Measurements from ENCODE around the gene PLA2G5.
"Not testable (repeated sequence)": the region's sequence is repeated elsewhere in the genome, so short reads cannot be mapped to it uniquely, and the experiment has no call there.

Gene PLA2G5

DNA sequence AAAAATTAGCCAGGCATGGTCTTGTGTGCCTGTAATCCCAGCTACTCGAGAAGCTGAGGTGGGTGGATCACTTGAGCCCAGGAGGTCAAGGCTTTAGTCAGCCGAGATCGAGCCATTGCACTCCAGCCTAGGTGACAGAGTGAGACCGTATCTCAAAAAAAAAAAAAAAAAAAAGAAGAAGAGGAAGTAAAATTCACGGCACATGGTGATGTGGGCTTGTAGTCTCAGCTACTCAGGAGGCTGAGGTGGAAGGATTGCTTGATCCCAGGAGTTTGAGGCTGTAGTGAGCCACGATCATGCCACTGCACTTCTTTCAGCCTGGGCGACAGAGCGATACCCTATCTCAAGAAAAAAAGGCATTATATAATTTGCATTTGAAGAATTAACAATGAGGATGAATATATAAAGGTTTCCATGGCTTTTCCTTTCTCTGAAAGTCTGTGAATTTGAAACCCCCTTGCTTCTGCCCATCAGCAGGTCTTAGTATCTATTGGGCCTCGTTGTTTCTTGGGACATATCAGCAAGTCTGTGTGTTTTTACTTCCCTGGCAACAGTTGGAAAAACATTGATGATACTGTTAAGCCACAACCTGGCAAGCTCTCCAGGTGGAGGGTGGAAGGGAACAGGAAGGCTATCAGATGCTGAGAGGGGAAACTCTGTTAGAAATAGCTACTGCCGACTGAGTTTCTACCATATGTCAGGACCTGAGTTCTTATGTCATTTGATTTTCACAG lies 53.9 kb downstream of the PLA2G5 start:
- DNase-seq: peak; percentile 18

DNA sequence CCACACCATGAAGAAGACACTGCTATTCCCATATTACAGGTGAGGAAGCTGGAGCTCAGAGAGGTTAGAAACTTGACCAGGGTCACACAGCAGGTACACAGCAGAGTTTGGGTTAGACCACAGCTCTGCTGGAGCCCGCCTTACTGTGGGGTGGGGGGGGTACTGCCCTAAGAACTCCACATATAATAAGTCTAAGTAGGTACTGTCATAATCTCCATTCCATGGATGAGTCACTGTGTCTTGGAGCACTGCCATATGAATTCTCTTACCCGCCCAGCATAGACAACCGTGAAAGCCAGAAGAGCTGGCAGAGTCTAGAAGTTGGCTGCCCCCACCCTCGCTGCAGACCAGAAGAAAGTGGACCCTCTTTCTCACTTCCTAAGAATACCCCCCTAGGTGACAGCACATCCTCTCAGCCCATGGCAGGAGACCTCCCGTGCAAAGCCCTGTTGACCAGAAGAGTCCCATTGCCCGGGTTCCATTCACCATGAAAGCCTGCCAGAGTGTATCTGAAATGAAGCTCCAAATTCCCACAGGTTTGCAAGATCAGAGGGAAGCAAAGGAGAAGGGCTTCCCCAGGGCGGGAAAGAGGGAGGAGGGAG lies 54.6 kb downstream of the PLA2G5 start:
- DNase-seq: peak; percentile 60

DNA sequence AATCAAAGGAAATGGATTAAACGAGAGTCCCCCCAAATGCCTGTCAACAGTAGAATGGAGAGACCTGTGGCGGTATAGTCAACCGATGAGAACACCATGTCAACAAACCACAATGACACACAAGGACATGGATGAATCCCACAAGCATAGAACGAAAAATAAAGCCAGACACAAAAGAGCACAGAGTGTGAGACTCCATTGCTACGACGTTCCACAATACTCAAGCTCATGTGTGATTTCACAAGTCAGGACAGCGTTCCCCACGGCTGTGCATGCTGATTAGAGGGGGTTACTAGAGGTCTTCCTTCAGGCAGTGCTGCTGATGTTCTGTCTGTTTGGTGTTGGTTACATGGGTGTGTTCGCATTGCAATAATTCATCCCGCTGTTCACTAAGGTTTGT lies 55.1 kb downstream of the PLA2G5 start:
- DNase-seq: no peak

DNA sequence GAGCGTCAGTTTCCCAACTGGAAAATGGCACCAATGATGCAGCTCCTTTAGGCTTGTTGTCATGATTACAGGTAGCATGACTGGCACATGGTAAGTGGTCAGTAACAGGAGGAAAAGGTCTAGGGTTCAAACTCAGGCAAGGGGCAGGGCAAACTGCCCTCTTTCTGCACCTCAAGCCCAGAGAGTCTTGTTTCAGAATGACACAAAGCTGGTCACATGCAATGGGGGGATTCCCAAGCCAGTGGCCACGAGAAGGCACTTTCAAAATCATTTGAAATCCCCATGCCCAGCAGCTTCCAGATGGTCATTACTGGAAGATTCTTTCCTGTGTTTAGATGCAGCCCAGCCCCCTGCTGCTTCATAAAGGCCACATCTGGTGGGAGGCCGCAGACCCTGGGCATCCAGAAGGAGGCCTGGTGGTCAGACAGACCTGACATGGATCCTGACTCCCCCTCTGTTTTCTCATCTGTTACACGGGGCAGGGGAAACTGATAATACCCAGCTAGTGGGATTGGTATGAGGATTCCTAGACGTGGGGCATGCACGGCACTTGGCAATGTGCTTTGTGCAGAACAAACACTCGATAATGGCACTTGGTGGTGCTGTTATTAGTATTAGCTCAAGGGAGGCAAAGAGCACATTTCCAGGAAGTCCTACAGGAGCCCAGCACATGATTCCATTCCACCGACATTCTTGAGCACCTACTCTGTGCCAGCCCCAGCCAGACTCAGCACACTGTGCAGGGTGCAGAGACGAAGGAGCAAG lies 56.2 kb downstream of the PLA2G5 start:
- DNase-seq: no peak

DNA sequence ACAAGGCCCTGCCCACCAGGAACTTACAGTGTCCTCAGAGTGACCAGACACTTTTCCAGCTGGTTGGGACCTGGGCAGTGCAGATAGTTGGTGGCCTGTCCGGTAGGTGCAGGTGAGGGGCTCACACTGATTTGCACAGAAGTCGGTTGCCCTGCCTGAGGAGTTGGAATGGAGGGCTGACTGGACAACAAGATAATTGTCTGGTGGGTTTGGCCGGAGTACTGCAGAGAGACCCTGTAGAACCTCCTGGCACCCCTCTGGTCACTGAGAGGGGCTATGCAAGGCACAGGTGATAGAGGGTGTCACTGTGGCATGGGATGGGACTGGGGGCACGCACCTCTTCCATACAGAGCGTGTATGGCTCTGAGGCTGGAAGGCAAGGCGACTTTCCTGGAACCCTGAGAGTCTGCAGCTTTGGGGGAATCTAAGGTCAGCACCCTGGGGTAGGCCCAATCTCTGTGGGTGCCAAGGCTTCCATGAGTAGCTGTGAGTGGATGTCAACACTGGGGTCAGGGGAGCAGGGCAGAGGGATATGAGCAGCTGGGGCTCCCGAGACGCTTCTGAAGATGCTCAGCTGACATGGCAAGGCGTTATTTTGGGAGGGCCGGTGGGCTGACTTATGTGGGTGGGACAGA lies 56.9 kb downstream of the PLA2G5 start:
- DNase-seq: no peak

DNA sequence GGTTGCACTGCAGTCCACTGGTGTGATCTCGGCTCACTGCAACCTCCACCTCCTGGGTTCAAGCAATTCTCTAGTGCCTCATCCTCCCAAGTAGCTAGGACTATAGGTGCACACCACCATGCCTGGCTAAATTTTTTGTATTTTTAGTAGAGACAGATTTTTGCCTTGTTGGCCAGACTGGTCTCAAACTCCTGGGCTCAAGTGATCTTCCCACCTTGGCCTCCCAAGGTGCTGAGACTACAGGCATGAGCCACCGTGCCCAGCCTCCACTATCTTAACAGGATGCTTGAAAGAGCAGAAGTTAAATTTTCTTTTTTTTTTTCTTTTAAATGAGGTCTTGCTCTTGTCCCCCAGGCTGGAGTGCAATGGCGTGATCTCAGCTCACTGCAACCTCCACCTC lies 60.5 kb downstream of the PLA2G5 start:
- DNase-seq: not testable (repeated sequence)

DNA sequence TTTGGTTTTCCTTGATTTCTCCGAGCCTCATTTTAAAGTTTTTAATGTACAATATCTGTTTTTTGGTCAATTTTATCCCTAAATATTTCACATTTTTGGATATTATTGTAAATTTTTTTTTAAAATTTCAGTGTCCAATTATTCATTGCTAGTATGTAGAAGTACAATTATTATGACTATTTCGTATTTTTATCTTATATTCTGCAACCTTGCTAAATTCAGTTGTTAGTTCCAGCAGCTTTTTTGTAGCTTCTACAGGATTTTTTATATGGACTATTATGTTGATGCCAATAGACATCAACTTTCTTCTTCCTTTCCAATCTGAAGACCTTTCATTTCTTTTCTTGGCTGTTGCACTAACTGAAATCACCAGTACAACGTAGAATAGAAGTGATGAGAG lies 65.0 kb downstream of the PLA2G5 start:
- no peak for DNase-seq

DNA sequence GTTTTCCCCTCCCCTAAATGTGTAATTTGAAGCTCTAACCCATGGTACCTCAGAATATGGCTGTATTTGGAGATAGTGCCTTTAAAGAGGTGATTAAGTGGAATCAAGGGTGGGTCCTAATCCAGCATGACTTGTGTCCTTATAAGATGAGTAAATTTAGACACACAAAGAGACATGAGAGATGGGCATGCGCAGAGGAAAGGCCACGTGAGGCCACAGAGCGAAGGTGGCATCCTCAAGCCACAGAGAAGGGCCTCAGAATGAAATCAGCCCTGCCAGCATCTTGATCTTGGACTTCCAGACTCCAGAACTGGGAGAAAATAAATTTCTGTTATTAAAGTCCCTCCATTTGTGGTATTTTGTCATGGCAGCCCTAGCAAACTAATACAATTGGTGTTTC lies 66.3 kb downstream of the PLA2G5 start:
- no peak for DNase-seq

DNA sequence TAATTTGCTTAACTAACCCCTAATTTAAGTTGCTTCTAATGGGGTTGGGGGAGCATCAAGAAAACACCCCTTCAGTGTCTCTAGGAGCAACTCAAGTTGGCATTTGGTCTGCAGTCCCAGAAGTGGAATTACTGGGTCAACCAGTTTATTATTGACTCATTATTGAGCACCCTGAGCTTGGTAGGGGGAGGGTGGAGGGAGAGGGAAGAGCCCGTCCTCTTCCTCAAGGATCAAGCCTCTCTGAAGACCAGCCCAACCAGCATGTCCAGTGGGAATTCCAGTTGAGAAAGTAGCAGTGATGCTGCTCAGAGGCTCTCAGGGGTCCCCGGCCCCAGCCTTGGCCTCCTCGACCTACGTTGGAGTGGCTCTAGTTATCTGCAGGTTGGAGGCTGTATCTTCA lies 67.1 kb downstream of the PLA2G5 start:
- no peak for DNase-seq

DNA sequence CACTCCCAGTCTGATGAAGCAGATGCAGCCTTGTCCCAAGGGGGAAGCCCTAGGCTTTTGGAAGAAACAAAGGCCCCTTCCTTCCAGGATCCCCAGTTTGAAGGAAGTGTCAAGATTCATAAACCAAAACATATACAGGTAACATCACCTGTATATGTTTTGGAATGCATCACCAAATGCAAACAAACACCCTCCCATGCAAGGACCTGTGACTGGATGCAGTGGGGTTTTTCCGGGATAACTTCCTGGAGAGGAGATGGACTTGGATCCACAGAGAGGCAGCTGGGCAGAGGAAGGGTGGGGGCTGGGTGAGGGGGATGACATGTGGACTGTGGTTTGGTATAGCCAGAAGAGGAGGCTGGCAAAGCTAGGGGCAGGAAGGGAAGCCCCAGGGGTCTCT lies 67.6 kb downstream of the PLA2G5 start:
- no peak for DNase-seq

DNA sequence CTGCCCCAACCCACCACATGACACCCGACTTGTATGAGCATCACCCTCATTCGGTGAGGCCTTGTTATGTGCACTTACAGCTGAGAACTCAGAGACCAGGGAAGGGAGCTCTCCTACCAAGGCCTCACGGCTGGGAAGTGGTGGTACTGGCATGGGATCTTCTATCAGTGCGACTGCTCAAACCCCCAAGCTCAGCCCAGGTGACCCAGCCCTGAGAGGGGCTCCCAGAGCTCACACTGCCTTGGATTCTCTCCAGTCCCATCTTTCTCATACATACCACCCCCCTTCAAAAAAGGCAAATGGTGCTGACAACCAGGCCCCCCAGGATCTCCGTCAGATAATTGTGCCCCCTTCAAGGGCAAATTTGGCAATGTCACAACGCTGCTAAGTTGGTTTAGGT lies 68.4 kb downstream of the PLA2G5 start:
- no peak for DNase-seq

DNA sequence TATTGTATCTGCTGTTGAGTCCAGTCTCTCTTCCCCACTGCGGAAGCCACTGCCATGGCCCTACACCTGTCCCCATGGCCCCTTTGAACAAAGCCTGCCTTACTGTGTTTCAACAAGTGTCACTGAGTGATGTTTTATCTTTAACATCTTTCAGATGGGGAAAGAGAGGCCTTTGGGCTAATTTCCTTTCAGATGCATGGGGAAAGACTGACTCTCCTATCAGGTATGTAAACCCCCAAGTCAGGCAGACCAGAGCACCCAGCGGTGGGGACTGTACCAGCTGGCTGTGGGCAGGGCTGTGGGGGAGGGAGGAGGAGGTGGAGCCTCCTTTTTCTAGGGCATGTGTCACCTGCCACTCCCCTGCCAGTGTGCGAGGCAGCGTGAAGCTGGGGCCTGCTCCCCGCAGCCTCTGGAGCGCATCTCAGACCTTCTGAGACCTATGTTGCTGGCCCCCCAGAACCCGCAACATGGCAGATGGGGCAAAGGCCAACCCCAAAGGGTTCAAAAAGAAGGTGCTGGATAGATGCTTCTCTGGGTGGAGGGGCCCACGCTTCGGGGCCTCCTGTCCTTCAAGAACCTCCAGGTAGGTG lies 69.1 kb downstream of the PLA2G5 start, which contains the start of gene PLA2G2F:
Gene PLA2G2F (plus strand): TSS at position 363 of the 590 bp plus-strand sequence. CDS start 105 bp downstream, at position 468.
- no peak for DNase-seq

DNA sequence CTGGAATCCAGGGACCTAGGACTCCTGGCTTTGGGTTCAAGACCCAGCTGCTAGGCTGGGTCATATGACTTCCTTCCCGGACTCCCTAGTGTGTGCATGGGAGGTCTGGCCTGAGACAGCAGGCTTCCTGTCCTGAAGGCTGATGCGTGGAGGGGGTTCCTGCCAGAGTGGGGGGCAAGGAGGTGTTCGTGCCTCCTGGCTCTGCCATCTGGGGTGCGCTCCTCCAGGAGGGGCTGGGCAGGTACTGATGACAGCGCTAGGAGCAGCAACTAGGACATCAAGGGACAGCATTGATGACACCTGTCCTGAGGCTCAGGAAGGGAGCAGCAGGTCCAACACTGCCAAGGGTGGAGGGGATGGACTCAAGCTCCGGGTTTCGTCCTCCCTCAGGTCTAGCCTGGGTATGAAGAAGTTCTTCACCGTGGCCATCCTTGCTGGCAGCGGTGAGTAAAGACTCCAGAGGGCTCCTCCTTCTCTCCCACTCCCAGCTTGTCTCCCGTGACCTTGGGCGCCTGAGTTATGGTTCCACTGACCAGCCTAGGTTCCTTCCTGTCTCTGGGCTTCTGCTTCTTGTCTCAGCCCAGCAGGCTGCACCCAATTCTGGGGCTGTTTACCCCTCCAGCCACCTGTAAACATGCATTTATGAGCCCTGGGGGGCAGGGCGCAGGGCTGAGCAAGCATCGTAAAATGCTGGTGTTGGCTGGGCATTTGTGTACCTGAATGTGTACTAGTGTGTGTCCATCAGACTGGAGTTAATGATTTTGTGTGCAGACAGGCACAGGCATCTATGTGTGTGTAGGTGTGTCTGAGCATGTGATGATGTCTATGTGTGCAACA lies 70.0 kb downstream of the PLA2G5 start:
- DNase-seq: no peak

DNA sequence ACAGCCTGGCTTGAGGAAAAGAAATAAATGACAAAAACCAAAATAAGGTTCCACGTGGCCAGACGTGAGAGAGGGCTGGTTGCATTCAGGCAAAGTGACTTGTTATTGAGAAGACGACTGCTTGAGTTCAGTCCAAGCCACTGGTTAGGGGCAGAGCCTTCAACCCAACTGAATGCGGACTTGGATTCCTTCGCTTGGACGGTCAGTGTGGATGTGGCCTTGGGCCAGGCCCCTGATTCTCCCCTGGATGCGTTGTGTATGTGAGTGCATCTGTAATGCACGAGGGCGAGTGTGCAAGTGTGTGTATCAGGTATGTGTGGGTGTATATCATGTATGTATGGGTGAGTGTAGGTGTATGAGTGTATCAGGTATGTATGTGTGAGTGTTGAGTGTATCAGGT lies 71.0 kb downstream of the PLA2G5 start:
- DNase-seq: no peak

DNA sequence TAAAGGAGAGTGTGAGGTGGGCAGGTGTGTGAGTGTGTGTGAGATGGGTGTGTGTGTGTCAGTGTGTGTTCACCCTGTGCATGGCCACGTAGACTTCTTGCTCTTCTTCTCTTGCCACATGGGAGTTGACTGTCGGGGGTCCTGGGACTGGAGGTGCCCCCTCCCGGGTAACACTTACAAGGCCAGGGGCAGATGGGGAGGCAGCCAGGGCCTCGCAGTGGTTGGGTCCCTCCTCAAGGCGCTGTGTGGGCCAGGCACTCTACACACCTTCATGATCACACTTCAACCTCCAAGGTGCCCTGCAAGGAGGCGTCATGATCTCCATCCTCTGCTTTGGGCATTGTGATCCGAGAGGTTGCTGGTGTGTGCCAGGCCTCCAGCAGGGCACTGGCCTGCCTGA lies 71.5 kb downstream of the PLA2G5 start:
- no peak for DNase-seq
